Measurements from ENCODE around the gene ILRUN.

- TF ChIP-seq CEBPB (IDR thresholded peaks at IDR 0.05; ENCODE audit: low read depth, low read length) (no peak), JUN (IDR thresholded peaks at IDR 0.05; ENCODE audit: low read depth, low read length) (no peak)
Observed at GRCh38 chr6:34664256-34664971, 32.2 kb downstream of the ILRUN start.
